H9 (cell line): Measurements from ENCODE around the gene ARG1. TPM values are rescaled to one million over a fixed set of nuclear protein-coding genes. Genes with fewer than 3 reads are reported as not detected.

Source experiments
- DNase-seq: peaks from one replicate; pipeline ENCODE4 v3.0.0-alpha.2; 2017
- H2AFZ ChIP-seq: one replicate; pipeline ENCODE4 v1.6.1; 2013; ENCODE audit warnings: mild to moderate bottlenecking, low read length, control low read depth, moderate library complexity
- H2AK5ac ChIP-seq: 2 replicates; pipeline ENCODE4 v1.6.1; 2013; ENCODE audit warnings: low read length, control low read depth, mixed read lengths; ENCODE audit not compliant: insufficient read length
- H2BK120ac ChIP-seq: one replicate; pipeline ENCODE4 v1.6.1; 2013; ENCODE audit warnings: low read depth, mild to moderate bottlenecking, low read length, control low read depth, inconsistent platforms; ENCODE audit not compliant: poor library complexity, severe bottlenecking
- H2BK12ac ChIP-seq: 2 replicates; pipeline ENCODE4 v1.6.1; 2013; ENCODE audit warnings: low read length, control low read depth, mixed read lengths, low read depth; ENCODE audit not compliant: insufficient read length
- H2BK15ac ChIP-seq: 2 replicates; pipeline ENCODE4 v1.6.1; 2013; ENCODE audit warnings: low read depth, low read length, control low read depth
- H2BK20ac ChIP-seq: one replicate; pipeline ENCODE4 v1.6.1; 2013; ENCODE audit warnings: low read depth, mild to moderate bottlenecking, low read length, control low read depth, inconsistent platforms; ENCODE audit not compliant: poor library complexity, severe bottlenecking
- H2BK5ac ChIP-seq: 2 replicates; pipeline ENCODE4 v1.6.1; 2013; ENCODE audit warnings: low read length, control low read depth, mixed read lengths; ENCODE audit not compliant: insufficient read length
- H3K14ac ChIP-seq: 2 replicates; pipeline ENCODE4 v1.6.1; 2013; ENCODE audit warnings: low read length, control low read depth; ENCODE audit not compliant: insufficient read depth
- H3K18ac ChIP-seq: 2 replicates; pipeline ENCODE4 v1.6.1; 2013; ENCODE audit warnings: low read depth, mild to moderate bottlenecking, mixed read lengths, low read length, control low read depth; ENCODE audit not compliant: insufficient read length
- H3K23ac ChIP-seq: 2 replicates; pipeline ENCODE4 v1.6.1; 2013; ENCODE audit warnings: low read length, control low read depth, mixed read lengths, low read depth; ENCODE audit not compliant: insufficient read length
- H3K23me2 ChIP-seq: 2 replicates; pipeline ENCODE4 v1.6.1; 2013; ENCODE audit warnings: low read depth, mild to moderate bottlenecking, mixed read lengths, low read length, control low read depth; ENCODE audit not compliant: insufficient read length, poor library complexity, severe bottlenecking
- H3K27ac ChIP-seq: 2 replicates; pipeline ENCODE4 v1.5.1; 2013; ENCODE audit warnings: low read length, control low read depth, mixed read lengths, low read depth; ENCODE audit not compliant: insufficient read length
- H3K27me3 ChIP-seq: 2 replicates; pipeline ENCODE4 v1.6.1; 2013; ENCODE audit warnings: low read length, control low read depth, inconsistent platforms; ENCODE audit not compliant: insufficient read depth
- H3K4ac ChIP-seq: 2 replicates; pipeline ENCODE4 v1.6.1; 2013; ENCODE audit warnings: low read depth, mild to moderate bottlenecking, control low read depth, inconsistent platforms, low read length, moderate library complexity
- H3K4me1 ChIP-seq: 2 replicates; pipeline ENCODE4 v1.6.1; 2013; ENCODE audit warnings: low read length, control low read depth, inconsistent platforms; ENCODE audit not compliant: insufficient read depth
- H3K4me2 ChIP-seq: 2 replicates; pipeline ENCODE4 v1.6.1; 2013; ENCODE audit warnings: low read length, control low read depth, mixed read lengths; ENCODE audit not compliant: insufficient read length, insufficient read depth
- H3K56ac ChIP-seq: 2 replicates; pipeline ENCODE4 v1.6.1; 2013; ENCODE audit warnings: low read depth, mild to moderate bottlenecking, mixed read lengths, low read length, control low read depth; ENCODE audit not compliant: insufficient read length
- H3K79me1 ChIP-seq: 2 replicates; pipeline ENCODE4 v1.6.1; 2013; ENCODE audit warnings: low read depth, mild to moderate bottlenecking, moderate library complexity, low read length, control low read depth, inconsistent platforms; ENCODE audit not compliant: insufficient read depth, poor library complexity, severe bottlenecking
- H3K79me2 ChIP-seq: 2 replicates; pipeline ENCODE4 v1.6.1; 2013; ENCODE audit warnings: low read length, control low read depth, inconsistent platforms; ENCODE audit not compliant: insufficient read depth
- H3K9ac ChIP-seq: 2 replicates; pipeline ENCODE4 v1.6.1; 2013; ENCODE audit warnings: low read length, control low read depth, mixed read lengths; ENCODE audit not compliant: insufficient read length; ENCODE audit errors: extremely low read depth
- H3K9me3 ChIP-seq: one replicate; pipeline ENCODE4 v1.6.1; 2013; ENCODE audit warnings: low read depth, low read length, inconsistent platforms; ENCODE audit not compliant: control insufficient read depth
- H3T11ph ChIP-seq: one replicate; pipeline ENCODE4 v1.6.1; 2013; ENCODE audit warnings: mild to moderate bottlenecking, low read length, control low read depth, inconsistent platforms
- H4K20me1 ChIP-seq: one replicate; pipeline ENCODE4 v1.6.1; 2013; ENCODE audit not compliant: control insufficient read depth, insufficient read length, insufficient read depth
- H4K5ac ChIP-seq: 2 replicates; pipeline ENCODE4 v1.6.1; 2013; ENCODE audit warnings: low read depth, mild to moderate bottlenecking, mixed read lengths, low read length, control low read depth; ENCODE audit not compliant: insufficient read length
- H4K8ac ChIP-seq: replicated peaks from 2 replicates; pipeline ENCODE4 v1.6.1; 2013; ENCODE audit warnings: low read length, control low read depth, mixed read lengths, low read depth; ENCODE audit not compliant: insufficient read length
- H4K91ac ChIP-seq: 2 replicates; pipeline ENCODE4 v1.6.1; 2013; ENCODE audit warnings: low read depth, mild to moderate bottlenecking, moderate library complexity, mixed read lengths, low read length, control low read depth; ENCODE audit not compliant: insufficient read length
- H3K27ac Mint-ChIP-seq, 3 experiments: 2 replicates in 2 of 3; 3 replicates in 1 of 3; pipeline ENCODE4 v1.8.0; 2020 to 2021; ENCODE audit warnings: mixed read lengths in 3 of 3, mild to moderate bottlenecking in 1 of 3, moderate library complexity in 1 of 3
- H3K27me3 Mint-ChIP-seq: 2 replicates; pipeline ENCODE4 v1.8.0; 2021; ENCODE audit warnings: low read depth, mild to moderate bottlenecking, moderate library complexity, mixed read lengths
- H3K36me3 Mint-ChIP-seq, 3 experiments: 2 replicates in 2 of 3; 3 replicates in 1 of 3; pipeline ENCODE4 v1.8.0; 2020 to 2021; ENCODE audit warnings: low read depth in 3 of 3, mixed read lengths in 3 of 3; ENCODE audit not compliant: insufficient read depth in 1 of 3
- H3K4me1 Mint-ChIP-seq, 2 experiments: 2 replicates each; pipeline ENCODE4 v1.8.0; 2020; ENCODE audit warnings: mixed read lengths in 2 of 2
- H3K4me3 Mint-ChIP-seq, 2 experiments: 2 replicates in 1 of 2; 3 replicates in 1 of 2; pipeline ENCODE4 v1.8.0; 2020 to 2021; ENCODE audit warnings: mild to moderate bottlenecking in 2 of 2, mixed read lengths in 2 of 2, moderate library complexity in 1 of 2
- H3K9me3 Mint-ChIP-seq, 2 experiments: 2 replicates in 1 of 2; 3 replicates in 1 of 2; pipeline ENCODE4 v1.8.0; 2020; ENCODE audit warnings: mild to moderate bottlenecking in 2 of 2, mixed read lengths in 2 of 2, moderate library complexity in 1 of 2
- WGBS: extraction: QIAGEN DNeasy Blood & Tissue Kit; methylation state at CpG from one replicate; pipeline ENCODE4 v1.1.7; 2013; ENCODE audit warnings: missing lambda C conversion rate, low lambda C conversion rate, mixed read lengths; ENCODE audit not compliant: insufficient read length; ENCODE audit errors: extremely low coverage; 5-methylcytosine and 5-hydroxymethylcytosine counted together
- total RNA-seq: library from RNA; stranded (reverse); gene quantifications from 2 replicates; pipeline ENCODE4 v1.2.1, GENCODE V29; 2021
- TF ChIP-seq, protein P1 (sequence below): fragments of 200-600 bp; sonication (generic); conservative IDR thresholded peaks from 3 replicates; pipeline ENCODE4 v1.8.0; 2021; ENCODE audit warnings: antibody characterized with exemption, mild to moderate bottlenecking

ARG1 gene
- total RNA-seq, 1 experiment from 2014 or later, result not detected

DNA sequence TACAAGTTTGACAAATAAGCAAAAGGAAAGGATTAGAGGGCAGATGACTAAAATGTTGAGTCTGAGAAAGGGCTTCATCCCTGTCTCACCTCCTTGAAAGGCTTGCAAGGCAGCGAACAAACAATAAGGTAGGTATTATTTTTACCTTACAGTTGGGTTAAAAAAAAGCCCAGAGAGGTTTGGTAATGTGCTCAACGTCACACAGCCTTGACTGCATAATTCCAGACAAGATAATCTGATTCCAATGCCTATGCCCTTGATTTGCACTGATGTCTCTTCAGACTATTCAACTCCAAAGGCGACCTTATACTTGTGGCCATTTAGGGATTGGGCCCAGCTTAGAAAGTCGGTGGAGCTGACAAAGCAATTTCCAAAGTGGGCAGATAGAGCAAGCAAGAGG lies 1.7 kb downstream of the ARG1 start:
- H3T11ph ChIP-seq, result no peak overlapping the region
- H2BK12ac ChIP-seq, result no peak overlapping the region
- no peaks in the 10 kb centered on the region for H4K20me1 ChIP-seq
- no peak overlapping the region for H3K23ac ChIP-seq
- no peaks in the 10 kb centered on the region for H3K27me3 ChIP-seq
- no peak overlapping the region for H3K27ac Mint-ChIP-seq
- H2AK5ac ChIP-seq, result no peak overlapping the region
- H2BK120ac ChIP-seq, result no peak overlapping the region
- H3K36me3 Mint-ChIP-seq, result no peaks in the 10 kb centered on the region
- H2BK20ac ChIP-seq, result no peak overlapping the region
- no peak overlapping the region for H3K9ac ChIP-seq
- no peaks in the 10 kb centered on the region for H3K27me3 Mint-ChIP-seq
- WGBS, result no CpG with 5 or more reads among the region's 4 CpGs
- peaks cover 11 to 17% of the 10 kb centered on the region in 2 experiments for H3K4me1 Mint-ChIP-seq
- H3K4me2 ChIP-seq, result no peak overlapping the region
- H3K27ac ChIP-seq, result no peak overlapping the region
- H3K4me3 Mint-ChIP-seq, result no peak overlapping the region
- H4K5ac ChIP-seq, result no peak overlapping the region
- no peak overlapping the region for H3K4ac ChIP-seq
- H2AFZ ChIP-seq, result no peak overlapping the region
- H3K18ac ChIP-seq, result no peak overlapping the region
- H3K9me3 Mint-ChIP-seq, result no peaks in the 10 kb centered on the region
- H2BK5ac ChIP-seq, result no peak overlapping the region
- H3K14ac ChIP-seq, result no peak overlapping the region
- TF ChIP-seq, protein P1, sequence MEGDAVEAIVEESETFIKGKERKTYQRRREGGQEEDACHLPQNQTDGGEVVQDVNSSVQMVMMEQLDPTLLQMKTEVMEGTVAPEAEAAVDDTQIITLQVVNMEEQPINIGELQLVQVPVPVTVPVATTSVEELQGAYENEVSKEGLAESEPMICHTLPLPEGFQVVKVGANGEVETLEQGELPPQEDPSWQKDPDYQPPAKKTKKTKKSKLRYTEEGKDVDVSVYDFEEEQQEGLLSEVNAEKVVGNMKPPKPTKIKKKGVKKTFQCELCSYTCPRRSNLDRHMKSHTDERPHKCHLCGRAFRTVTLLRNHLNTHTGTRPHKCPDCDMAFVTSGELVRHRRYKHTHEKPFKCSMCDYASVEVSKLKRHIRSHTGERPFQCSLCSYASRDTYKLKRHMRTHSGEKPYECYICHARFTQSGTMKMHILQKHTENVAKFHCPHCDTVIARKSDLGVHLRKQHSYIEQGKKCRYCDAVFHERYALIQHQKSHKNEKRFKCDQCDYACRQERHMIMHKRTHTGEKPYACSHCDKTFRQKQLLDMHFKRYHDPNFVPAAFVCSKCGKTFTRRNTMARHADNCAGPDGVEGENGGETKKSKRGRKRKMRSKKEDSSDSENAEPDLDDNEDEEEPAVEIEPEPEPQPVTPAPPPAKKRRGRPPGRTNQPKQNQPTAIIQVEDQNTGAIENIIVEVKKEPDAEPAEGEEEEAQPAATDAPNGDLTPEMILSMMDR, result no peak
- H4K8ac ChIP-seq, result no peak overlapping the region
- H3K23me2 ChIP-seq, result no peaks in the 10 kb centered on the region
- DNase-seq, result no peak
- H3K79me1 ChIP-seq, result no peaks in the 10 kb centered on the region
- peaks cover 5% of the 10 kb centered on the region; the same call in 1 of the 2 replicates for H3K4me1 ChIP-seq
- no peaks in the 10 kb centered on the region for H3K9me3 ChIP-seq
- H3K79me2 ChIP-seq, result no peaks in the 10 kb centered on the region
- no peak overlapping the region for H4K91ac ChIP-seq
- H2BK15ac ChIP-seq, result no peak overlapping the region
- H3K56ac ChIP-seq, result no peak overlapping the region
